Inflammatory macrophage treated with lipopolysaccharide for 4 hours (primary cell): ENCODE measurements around the gene TSSC4.

ENCODE experiments used
- DNase-seq: peaks from one replicate; pipeline ENCODE4 v3.0.0-alpha.2; 2020

The TSSC4 gene

DNA sequence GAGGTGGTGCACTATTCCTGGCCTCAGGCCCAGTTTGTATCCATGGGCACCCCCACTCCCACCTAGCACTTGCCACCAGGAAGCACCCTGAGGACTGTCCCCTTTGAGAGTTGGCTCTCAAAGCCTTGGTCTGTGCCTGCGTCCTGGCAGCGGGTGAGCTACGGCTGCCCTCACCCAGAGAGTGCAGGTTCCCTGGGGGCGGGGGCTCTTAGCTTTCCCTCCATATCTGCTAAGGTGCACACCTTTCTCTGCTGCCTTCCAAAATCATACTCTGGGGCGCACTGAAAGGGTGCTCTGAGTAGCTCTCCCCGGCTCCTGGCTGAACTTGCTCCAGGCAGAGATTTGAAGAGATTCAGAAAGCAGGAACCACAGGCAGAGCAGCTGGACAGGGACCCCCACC, 51.4 kb downstream of the TSSC4 start:
- DNase-seq: no peak

GRCh38 chr11:2452321-2453012, 51.9 kb downstream of the TSSC4 start:
- DNase-seq: no peak

DNA sequence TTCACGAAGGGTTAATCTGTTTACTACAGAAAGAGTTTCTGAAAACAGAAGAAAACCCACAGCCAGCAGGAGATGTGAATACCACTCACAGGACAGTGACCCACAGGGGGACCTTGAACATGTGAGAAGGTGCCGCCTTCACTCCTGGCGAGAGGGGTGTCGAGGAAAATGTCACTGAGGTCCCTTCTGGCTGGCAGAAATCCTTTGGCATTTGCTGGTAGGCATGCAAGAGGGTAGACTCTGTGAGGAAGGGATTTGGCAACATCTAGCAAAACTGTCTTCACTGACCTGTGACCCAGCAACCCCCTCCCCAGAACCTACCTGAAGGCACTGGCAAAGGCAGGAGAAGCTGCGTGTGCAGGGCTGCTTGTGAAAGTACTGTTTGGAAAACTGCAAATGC, 52.9 kb downstream of the TSSC4 start:
- DNase-seq: no peak
